HG03039 (cell line): ENCODE results near the gene HMSD.

ENCODE experiments used
- ATAC-seq: cut with Tn5 transposase; IDR thresholded peaks from one replicate; pipeline ENCODE4 v1.9.1; 2021; ENCODE audit warnings: mild to moderate bottlenecking, moderate library complexity; ENCODE audit not compliant: unreplicated experiment

HMSD gene

DNA sequence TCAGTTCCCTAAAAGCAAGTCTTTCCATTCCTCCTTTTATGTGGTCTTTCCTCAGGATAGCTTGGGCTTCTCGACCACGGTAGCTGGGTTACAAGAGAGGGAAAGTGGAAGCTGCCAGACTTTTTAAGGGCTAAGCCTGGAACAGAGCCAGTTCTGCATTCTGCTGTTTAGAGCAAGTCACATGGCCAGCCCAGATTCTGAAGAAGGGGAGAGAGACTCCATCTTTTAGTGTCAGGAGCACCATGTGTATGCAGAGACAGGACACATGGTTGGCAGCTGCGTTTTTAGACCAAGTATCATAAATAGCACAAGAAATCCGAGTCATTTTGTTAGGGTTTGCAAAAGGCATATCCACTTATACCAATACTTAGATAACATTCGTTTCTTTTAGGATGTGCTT is 4.7 kb downstream of the HMSD start:
- no peak for ATAC-seq

DNA sequence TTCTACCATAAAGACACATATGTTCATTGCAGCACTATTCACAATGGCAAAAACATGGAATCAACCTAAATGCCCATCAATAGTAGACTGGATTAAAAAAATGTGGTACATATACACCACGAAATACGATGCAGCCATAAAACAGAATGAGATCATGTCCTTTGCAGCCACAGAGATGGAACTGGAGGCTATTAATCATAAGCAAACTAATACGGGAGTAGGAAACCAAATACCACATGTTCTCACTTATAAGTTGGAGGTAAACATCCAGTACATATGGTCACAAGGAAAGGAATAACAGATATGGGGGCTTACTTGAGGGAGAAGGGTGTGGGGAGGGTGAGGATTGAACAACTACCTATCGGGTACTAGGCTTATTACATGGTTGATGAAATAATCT is 7.7 kb downstream of the HMSD start:
- no peak for ATAC-seq

DNA sequence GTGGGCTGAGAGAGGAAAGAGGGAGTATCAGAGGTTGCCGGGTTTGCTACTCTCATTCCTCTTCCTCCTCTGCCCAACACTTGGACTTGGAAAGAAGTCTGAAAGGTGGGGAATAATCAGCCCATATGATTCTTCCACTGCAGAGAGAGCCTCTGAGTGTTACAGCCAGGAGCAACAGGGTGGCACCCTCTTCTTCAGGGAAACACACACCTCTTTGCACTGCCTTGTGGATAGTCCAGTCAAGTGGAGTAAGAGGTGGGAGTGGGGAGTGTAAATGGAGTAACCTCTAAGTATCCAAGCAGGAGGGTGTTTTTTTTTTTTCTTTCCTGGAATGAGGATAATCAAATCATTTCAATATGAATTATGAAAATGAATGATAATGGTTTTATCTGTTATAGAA is 11.8 kb downstream of the HMSD start:
- no peak for ATAC-seq

DNA sequence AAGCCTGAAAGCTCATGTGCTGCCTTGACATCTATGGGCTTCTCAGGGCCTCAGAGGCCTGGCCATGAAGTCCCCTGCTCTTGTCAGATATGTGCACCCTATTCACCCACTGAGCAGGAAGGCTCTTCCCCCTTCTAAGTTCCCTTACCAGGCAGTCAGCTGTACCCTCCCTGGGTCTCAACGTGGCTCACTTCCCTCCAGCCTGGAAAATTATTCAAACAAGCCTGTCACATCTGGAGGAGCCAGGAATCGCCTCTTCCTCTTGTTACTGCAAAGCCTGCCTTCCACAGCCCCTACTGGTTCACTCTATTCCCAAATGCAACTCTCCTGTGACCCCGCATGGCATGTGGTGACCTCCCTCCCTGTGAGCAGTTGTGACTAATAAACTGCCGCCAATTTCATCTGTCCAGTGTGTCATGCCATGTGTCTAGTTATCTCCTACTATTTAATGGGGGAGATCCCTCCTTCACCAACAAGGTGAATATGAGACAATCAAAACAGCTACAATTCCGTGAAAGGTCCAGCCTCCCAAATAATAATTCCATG is 12.4 kb downstream of the HMSD start:
- no peak for ATAC-seq

DNA sequence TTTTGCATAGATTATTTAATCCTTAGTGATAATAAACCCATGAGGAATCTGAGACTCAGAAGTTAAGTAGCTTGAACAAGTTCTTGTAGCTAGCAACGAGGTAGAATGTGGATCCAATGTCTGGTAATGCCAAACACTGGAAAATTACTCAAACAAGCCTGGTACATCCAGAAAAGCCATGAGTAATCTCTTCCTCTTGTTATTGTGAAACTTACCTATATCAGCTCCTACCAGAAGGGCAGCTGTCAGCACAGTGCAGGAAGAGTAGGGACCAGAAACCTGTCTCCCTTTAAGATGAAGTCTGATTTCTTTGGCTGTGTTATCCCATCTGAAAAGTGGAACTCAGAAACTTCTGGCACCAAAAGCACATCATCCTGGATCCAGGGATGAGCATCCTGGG is 13.0 kb downstream of the HMSD start:
- no peak for ATAC-seq

- ATAC-seq = peak; percentile 82
These were observed 14.6 kb downstream of the HMSD start for GRCh38 chr18:63963615-63964256.

DNA sequence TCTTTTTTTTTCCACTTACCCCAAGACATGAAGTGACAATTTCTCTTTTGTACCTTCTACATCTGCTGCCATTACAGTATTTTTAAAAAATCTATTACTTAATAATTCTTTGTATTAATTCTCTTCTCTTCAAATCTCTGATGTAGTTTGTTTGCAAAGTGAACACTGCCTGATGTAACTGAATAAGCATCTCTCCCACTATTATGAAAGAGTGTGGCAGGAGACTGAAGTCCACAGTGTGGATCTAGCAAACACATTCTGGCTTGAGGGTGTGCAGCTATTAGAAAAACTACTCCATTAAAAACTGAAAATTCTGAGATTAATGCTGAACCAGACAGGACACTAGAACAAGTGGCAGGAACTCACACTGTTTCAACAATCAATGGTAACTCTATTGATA is 15.8 kb downstream of the HMSD start:
- ATAC-seq = no peak

- ATAC-seq = no peak
These were observed 16.7 kb downstream of the HMSD start for GRCh38 chr18:63965716-63966330.

- peak; percentile 89 for ATAC-seq
These were observed 21.1 kb downstream of the HMSD start, which contains the start of gene SERPINB8 for GRCh38 chr18:63969942-63970808. SERPINB8 (plus strand) TSS chr18:63970081; CDS start chr18:63978309, 8,228 bp downstream.

- no peak for ATAC-seq
These were observed 21.7 kb downstream of the HMSD start for GRCh38 chr18:63970809-63971205.

DNA sequence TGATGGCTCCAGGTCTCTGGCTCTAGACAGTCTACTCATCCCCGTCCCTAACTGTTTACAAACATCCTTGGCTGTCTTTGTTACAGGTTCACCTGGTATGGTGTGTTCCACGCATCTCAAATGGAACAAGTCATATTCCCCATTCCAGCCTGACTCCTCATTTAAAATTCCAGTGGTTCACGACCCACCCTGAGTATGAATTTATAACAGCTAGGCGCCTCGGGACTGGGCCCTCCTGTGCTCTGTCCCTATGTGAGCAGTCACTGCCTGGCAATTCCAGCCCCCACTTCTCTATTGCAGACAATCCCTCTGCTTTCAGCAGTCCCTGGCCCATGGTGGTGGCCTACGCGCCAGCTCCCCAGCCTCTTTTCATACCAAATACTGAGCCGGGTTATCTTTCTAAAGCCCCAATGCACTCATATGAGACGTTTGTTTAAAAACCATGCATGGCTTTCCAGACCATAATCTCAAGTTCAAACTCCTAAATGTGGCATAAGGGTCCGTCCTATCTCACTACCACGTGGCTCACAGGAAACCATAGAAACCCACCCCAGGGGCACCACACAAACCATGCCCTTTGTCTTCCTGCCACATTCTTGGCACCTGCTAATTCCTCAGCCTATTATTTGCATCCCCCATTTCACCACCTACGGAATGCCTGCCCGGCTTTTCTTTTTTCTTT is 22.4 kb downstream of the HMSD start:
- ATAC-seq = no peak

GRCh38 chr18:63972002-63972376 is 22.9 kb downstream of the HMSD start:
- no peak for ATAC-seq

GRCh38 chr18:63974991-63975390 is 25.9 kb downstream of the HMSD start:
- no peak for ATAC-seq

DNA sequence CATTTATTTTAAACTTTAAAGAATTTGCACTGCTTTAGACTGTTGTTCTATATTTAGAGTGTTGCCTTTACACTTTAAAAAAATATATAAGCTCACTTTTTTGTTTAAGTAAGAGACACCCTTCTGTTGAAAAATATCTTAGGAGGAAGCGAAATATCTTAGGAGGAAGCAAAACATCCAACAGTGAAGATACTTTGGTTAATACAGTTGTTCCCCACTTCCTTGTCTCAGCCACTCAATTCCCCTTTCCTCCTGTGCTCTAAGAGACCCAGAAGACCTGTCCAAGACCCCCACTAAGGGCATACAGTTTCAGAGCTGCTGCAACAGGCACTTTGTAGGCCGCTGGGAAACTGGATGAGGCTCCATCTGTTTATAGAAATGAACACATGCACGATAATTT is 26.5 kb downstream of the HMSD start:
- ATAC-seq = no peak

GRCh38 chr18:63977040-63977439 is 27.9 kb downstream of the HMSD start:
- ATAC-seq = no peak

DNA sequence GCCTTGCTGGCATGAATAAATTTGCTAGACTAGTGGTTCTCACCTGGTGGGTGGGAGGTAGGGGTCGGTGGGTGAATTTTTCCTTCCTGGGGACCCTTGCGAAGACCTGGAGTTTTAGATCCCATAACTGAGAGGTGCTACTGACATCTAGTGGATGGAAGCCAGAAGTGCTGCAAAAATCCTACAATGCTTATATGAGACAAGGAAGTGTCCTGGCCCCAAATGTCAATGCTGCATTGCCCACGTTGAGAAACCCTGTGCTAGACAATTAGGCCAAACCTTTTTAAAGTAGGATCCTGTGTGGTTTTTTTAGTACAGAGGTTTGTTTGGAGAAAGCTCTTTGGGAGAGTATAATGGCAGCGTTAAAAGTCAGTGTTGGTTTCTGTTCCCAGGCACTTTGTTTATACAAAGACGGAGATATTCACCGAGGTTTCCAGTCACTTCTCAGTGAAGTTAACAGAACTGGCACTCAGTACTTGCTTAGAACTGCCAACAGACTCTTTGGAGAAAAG is 30.4 kb downstream of the HMSD start:
- no peak for ATAC-seq

GRCh38 chr18:63980027-63980426 is 30.9 kb downstream of the HMSD start:
- ATAC-seq = no peak

DNA sequence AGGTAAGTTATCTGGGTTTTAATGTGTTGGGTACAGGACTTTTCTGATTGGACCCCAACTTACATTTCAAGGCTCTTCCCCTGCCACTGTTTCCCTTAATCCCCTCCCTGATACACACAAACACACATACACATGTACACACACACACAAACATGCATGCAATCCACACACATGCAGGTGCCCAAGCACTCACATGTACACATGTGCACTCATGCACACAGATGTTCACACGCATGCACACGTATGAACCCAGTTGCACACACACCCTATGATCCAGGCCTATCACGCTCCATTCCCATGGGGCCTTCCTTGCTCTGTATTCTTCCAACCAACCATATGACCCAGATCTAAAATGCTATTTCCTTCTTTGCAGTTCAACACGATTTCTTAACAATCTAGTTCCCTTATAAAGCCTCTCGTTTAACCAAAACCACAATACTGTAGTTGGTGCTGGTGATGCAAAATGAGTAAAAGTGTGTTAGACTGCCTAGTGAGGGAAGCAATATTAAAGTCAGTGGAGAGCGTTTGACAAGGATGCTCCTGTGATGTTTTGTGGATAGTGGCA is 31.9 kb downstream of the HMSD start:
- ATAC-seq = no peak

DNA sequence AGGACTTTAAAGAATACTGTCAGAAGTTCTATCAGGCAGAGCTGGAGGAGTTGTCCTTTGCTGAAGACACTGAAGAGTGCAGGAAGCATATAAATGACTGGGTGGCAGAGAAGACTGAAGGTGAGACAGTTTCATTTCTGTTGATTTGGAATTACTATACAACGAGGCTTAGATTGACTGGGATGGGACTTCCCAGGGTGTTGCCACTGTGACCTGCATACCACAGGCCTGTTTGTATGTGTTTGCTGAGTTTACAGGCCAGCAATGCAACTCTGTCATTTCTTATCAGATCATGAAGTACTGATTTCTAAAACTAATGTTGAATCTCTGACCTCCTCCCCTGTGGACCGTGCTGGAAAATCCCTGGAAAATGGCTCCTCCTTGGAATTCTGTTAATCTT is 32.6 kb downstream of the HMSD start:
- ATAC-seq = no peak

DNA sequence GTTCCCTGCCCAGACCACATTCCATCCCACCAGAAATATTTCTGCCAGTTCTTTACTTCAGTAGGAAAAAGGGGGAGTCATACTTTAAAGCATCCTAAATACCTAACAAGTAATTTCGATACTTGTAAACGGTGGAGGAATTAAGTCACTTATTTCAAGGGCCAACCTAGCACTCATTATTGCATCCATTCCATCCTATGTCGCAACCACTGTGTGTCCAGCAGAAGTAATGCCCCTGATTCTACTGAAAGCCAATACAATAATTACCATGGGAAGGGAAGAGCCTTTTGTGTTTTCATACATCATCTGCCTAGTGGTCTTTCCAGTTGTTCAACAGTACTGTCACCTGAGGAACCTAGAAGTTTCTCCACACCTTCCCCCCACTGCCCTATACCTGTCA is 33.3 kb downstream of the HMSD start:
- no peak for ATAC-seq

GRCh38 chr18:63986885-63987284 is 37.8 kb downstream of the HMSD start:
- no peak for ATAC-seq
